ENCODE data around the gene FPR2. TPM values are rescaled to one million over a fixed set of nuclear protein-coding genes. Genes with fewer than 3 reads are reported as not detected.
"Not testable (repeated sequence)": the region's sequence is repeated elsewhere in the genome, so short reads cannot be mapped to it uniquely, and the experiment has no call there.

The FPR2 gene
- total RNA-seq, 2 experiments from 2014 or later = not detected

DNA sequence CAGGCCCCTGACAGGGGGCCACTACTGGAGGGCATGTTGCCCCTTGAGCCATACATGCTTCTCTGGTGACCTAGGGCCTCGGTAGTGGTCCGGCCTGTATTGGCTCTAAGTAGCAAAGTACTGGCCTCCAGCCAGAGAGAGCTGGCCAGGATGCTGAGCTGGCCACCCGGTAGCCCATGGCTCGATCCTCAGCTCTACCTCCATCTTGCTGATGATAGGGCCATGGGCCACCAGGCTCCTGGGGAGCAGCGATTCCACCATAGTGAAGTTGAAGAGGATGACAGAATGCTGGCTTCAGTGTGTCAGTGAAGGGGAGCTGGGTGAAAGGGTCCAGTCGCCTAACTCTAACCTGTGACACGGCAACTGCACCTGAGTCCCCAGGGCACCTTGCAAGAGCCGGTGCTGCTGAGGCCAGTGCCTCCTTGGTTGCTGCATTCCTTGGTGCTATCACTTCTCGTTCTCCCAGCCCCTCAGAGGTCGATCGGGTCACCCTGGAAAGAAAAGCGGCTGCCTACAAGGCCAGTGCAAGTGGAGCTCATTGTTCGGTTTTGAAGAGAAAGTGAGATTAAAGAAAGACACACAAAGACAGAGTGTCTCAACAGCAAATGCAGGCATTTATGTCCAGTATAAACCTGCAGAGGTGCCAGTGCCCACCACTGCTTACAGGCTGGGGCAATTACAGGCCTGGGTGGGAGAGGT is 38.9 kb downstream of the FPR2 start:
- DNase-seq (no peak), ATAC-seq (no peak)
- H3K4me3 Mint-ChIP-seq = no peak overlapping the region
- intact Hi-C loops (cut with DNase I, micrococcal nuclease) = no loop called here
- no peak overlapping the region for H3K27ac Mint-ChIP-seq
- peaks cover 13% of the 10 kb centered on the region for H3K9me3 Mint-ChIP-seq (ENCODE audit: low read depth)
- H3K4me1 Mint-ChIP-seq = no peaks in the 10 kb centered on the region
- no peaks in the 10 kb centered on the region for H3K36me3 Mint-ChIP-seq (ENCODE audit: low read depth)
- peaks cover 18% of the 10 kb centered on the region for H3K27me3 Mint-ChIP-seq
- ChIA-PET CTCF (interaction anchor here (1.2 kb wide), 1 partner anchor 22 kb away, joined by 4 read pairs; no protein-coding TSS in a partner anchor), POLR2A (no interaction called here)

DNA sequence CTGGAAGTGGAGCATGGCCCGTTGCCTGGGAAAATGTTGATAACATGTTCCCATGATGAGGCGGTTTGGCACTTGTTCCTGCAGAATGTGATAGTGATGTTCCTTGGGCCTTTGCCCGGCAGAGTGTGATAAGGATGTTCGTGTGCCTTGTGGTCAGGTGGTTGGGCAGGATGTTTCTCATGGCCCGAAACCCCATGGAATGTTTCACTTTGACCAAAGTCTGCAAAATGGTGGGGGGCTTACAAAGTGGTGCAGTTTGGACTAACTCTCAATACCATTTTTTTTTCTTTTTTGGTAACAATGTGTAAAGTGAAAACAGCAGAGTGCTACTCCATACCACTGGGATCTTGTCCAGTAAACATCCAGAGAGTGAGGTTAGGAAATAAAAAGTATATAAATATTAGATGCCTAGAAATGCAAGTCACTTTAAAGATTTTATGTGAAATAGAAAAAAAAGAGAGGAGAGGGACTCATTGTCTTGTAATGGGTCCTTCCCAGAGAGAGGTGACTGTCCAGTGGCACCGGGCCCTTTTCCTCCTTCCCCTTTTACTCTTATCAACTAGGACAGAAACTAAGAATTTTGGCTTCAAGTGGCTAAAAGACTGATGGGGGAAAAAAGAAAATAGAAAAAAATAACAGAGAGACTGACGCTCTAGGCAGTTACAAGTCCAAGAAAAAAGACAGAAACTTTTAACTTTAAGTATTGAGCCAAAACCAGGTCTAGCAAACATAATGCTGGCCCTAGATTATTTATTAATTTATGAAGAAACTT is 39.7 kb downstream of the FPR2 start:
- CTCF ChIA-PET = no interaction called here
- ATAC-seq = no peak

DNA sequence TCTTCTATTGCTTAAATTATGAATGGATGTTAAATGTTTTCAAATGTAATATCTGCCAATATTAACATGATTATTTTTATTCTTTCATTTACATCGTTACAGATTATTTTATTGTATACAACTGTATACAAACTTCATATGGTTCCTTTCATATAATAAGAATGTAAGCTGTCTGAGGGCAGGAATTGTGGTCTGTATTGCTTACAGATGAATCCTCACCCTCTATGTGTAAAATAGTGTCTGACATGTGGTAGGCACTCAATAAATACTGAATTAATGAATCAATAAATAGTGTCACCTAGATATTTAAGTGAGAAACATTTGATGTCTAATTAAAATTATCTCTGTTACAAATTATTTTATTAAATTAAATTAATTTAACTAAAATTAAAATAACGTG is 41.8 kb downstream of the FPR2 start:
- ATAC-seq = no peak

More for the DNA sequence above, 39.7 kb downstream of the FPR2 start:
- H3K36me3 Mint-ChIP-seq (ENCODE audit: low read depth) = no peaks in the 10 kb centered on the region
- POLR2A ChIA-PET = no interaction called here
- no peaks in the 10 kb centered on the region for H3K4me1 Mint-ChIP-seq
- no peak overlapping the region for H3K27ac Mint-ChIP-seq
- DNase-seq = no peak
- H3K9me3 Mint-ChIP-seq (ENCODE audit: low read depth) = peaks cover 13% of the 10 kb centered on the region
- peaks cover 17% of the 10 kb centered on the region for H3K27me3 Mint-ChIP-seq
- no peak overlapping the region for H3K4me3 Mint-ChIP-seq
- intact Hi-C loops (cut with DNase I, micrococcal nuclease) = no loop called here

DNA sequence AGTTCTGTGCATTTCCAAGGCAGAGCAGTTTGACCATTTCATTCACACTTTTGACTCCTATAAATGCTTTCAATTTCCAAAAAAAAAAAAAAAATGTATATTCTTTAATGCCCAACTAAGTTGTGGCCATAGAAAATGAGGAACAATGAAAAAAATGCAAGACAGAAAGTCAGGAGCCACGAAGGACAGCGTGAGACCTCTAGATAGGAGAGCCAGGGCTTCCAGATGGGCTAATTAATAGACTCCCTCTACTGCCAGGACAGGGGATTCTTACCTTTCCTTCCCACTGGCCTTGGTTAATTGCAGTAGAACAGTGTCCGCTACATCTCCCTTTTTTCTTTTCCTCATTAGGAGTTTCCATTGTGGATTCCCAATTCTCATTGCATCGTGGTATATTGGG is 42.5 kb downstream of the FPR2 start:
- no peak for DNase-seq
- ChIA-PET CTCF (no interaction called here), POLR2A (no interaction called here)
- intact Hi-C loops (cut with DNase I, micrococcal nuclease) = no loop called here
- peaks cover 3% of the 10 kb centered on the region for H3K27me3 Mint-ChIP-seq
- no peak overlapping the region for H3K4me3 Mint-ChIP-seq
- no peaks in the 10 kb centered on the region for H3K4me1 Mint-ChIP-seq
- H3K27ac Mint-ChIP-seq = no peak overlapping the region
- ATAC-seq = no peak
- peaks cover 10% of the 10 kb centered on the region for H3K9me3 Mint-ChIP-seq (ENCODE audit: low read depth)
- no peaks in the 10 kb centered on the region for H3K36me3 Mint-ChIP-seq (ENCODE audit: low read depth)

More for the DNA sequence above, 41.8 kb downstream of the FPR2 start:
- ChIA-PET POLR2A (no interaction called here), CTCF (no interaction called here)
- Mint-ChIP-seq H3K36me3 (ENCODE audit: low read depth) (no peaks in the 10 kb centered on the region), H3K27ac (no peak overlapping the region), H3K9me3 (ENCODE audit: low read depth) (peaks cover 10% of the 10 kb centered on the region), H3K27me3 (peaks cover 4% of the 10 kb centered on the region), H3K4me3 (no peak overlapping the region), H3K4me1 (no peaks in the 10 kb centered on the region)
- intact Hi-C loops (cut with DNase I, micrococcal nuclease) = no loop called here
- no peak for DNase-seq

DNA sequence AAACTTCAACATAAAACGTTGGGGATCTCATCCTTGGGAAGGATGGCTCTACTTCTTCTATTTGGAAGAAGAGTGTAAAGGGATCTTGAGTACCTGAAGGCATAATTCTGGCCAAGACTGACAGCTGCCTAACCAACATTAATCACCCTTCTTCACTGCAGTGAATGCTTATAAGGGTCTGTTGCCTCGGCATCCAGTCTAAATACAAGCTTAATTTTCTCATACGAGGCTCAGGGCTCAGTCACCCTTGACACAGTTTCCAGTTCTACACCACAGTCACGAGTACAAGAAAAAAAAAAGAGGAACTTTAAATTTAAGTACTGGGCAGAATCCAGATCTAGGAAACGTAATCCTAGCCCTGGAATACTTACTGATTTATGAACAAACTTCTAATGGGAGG is 43.0 kb downstream of the FPR2 start:
- DNase-seq (no peak), ATAC-seq (no peak)
- intact Hi-C loops (cut with DNase I, micrococcal nuclease) = no loop called here

DNA sequence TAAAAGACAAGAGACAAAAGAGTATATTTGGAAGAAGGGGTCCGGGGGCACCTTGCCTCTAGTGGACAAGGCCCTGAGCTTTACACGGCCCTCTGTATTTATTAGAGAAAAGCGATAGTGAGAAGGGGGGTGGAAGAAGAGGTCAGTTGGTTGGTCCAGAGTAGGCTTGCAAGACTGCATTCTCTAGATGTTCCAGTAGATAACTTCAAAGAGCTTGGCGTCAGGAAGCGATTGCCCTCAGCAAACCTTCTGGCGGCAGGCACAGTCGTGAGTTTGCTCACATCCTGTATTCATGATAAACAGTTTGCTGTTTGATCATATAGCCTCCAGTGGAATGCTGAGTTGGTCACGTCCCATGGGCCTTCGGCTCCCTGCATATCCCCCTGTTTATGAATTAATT is 43.8 kb downstream of the FPR2 start:
- CTCF ChIA-PET; H3K36me3 Mint-ChIP-seq (ENCODE audit: low read depth); H3K4me1 Mint-ChIP-seq; POLR2A ChIA-PET; intact Hi-C loops (cut with DNase I, micrococcal nuclease); ATAC-seq; H3K9me3 Mint-ChIP-seq (ENCODE audit: low read depth); DNase-seq; H3K27me3 Mint-ChIP-seq; H3K4me3 Mint-ChIP-seq; H3K27ac Mint-ChIP-seq: not testable (repeated sequence)

More for the DNA sequence above, 43.0 kb downstream of the FPR2 start:
- POLR2A ChIA-PET = no interaction called here
- peaks cover 10% of the 10 kb centered on the region for H3K9me3 Mint-ChIP-seq (ENCODE audit: low read depth)
- H3K4me1 Mint-ChIP-seq = no peaks in the 10 kb centered on the region
- no peaks in the 10 kb centered on the region for H3K36me3 Mint-ChIP-seq (ENCODE audit: low read depth)
- CTCF ChIA-PET = no interaction called here
- H3K4me3 Mint-ChIP-seq = no peak overlapping the region
- no peak overlapping the region for H3K27ac Mint-ChIP-seq
- H3K27me3 Mint-ChIP-seq = peaks cover 3% of the 10 kb centered on the region

DNA sequence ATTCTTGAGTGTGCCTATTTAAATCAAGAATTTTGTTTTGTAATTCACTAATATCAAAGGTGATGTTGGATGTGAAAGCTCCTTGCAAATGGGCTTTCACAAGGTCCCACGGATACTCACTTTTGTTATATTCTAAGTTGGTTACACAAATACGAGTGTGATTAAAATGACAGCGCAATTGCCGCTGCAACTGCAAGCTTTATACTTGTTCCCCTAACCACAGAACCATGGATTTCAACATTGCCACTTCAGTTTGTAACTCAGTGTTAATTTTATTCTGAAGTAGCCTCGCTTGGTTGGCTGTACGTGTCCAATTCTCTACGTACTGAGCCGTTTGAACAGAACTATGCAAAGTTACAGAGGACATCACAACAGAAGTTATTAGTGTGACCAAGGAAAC is 44.4 kb downstream of the FPR2 start:
- intact Hi-C loops (cut with DNase I, micrococcal nuclease); CTCF ChIA-PET; DNase-seq; ATAC-seq; H3K27ac Mint-ChIP-seq; H3K4me3 Mint-ChIP-seq; H3K4me1 Mint-ChIP-seq; POLR2A ChIA-PET; H3K27me3 Mint-ChIP-seq; H3K36me3 Mint-ChIP-seq (ENCODE audit: low read depth): not testable (repeated sequence)
- H3K9me3 Mint-ChIP-seq (ENCODE audit: low read depth) = peaks cover 11% of the 10 kb centered on the region

DNA sequence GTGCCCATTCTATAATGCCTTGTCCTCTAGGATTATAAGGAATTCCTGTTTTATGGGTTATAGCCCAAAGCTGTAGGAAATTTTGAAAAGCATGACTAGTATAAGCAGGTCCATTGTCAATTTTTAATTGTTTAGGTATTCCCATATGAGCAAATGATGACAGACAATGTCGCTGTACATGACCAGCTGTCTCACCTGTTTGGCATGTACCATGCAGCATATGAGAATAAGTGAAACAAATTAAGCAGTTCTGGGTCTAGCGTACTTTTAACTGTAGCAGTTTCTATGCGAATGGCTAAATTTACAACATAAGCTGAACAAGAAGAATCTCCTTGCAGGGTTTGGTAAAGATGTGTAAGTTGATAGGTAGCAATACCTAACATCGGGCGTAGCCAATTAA is 45.6 kb downstream of the FPR2 start:
- intact Hi-C loops (cut with DNase I, micrococcal nuclease); ATAC-seq; H3K27me3 Mint-ChIP-seq; POLR2A ChIA-PET; DNase-seq; H3K36me3 Mint-ChIP-seq (ENCODE audit: low read depth); CTCF ChIA-PET; H3K4me3 Mint-ChIP-seq; H3K4me1 Mint-ChIP-seq; H3K27ac Mint-ChIP-seq: not testable (repeated sequence)
- H3K9me3 Mint-ChIP-seq (ENCODE audit: low read depth) = peaks cover 15% of the 10 kb centered on the region

DNA sequence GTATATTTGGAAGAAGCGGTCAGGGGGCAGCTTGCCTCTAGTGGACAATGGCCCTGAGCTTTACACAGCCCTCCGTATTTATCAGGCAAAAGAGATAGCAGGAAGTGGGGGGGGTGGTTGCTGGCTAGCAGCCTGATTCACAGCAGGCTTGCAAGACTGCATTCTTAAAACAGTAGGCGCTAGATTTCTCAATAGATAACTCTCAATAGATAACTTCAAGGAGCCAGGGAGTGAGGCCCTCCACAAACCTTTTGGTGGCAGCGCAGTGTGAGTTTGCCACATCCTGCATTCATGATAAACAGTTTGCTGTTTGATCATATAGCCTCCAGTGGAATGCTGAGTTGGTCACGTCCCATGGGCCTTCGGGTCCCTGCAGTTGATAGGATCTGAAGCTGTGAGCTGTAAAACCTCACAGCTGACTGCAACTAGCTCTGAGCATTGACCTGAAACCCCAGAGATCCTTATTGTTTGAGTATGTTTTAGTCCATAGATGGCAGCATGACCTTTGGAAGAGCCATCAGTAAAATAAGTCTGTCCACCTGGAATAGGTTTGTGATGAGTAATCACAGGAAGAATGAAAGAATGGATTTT is 46.2 kb downstream of the FPR2 start:
- ATAC-seq (no peak), DNase-seq (no peak)
- peaks cover 3% of the 10 kb centered on the region for H3K27me3 Mint-ChIP-seq
- H3K27ac Mint-ChIP-seq = no peak overlapping the region
- POLR2A ChIA-PET = no interaction called here
- CTCF ChIA-PET = no interaction called here
- H3K4me1 Mint-ChIP-seq = no peaks in the 10 kb centered on the region
- H3K9me3 Mint-ChIP-seq (ENCODE audit: low read depth) = peaks cover 17% of the 10 kb centered on the region
- H3K36me3 Mint-ChIP-seq (ENCODE audit: low read depth) = no peaks in the 10 kb centered on the region
- intact Hi-C loops (cut with DNase I, micrococcal nuclease) = no loop called here
- H3K4me3 Mint-ChIP-seq = no peak overlapping the region

DNA sequence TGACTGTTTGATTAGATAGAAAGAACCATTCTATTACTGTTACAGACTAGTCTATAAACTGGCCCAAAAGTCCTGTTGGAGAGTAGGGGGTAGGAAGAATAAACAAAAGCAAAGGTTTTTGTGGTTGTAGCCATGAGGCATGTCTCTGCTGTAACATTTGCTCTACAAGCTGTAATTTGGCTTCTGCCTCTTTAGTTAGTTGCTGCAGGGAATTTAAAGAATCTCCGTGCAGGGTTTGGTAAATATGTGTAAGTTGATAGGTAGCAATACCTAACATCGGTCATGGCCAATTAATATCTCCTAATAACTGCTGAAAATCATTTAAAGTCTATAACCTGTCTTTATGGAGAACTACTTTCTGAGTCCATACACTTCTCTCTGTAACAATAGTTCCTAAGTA is 46.9 kb downstream of the FPR2 start:
- intact Hi-C loops (cut with DNase I, micrococcal nuclease) = no loop called here
- no peaks in the 10 kb centered on the region for H3K4me1 Mint-ChIP-seq
- H3K27ac Mint-ChIP-seq = no peak overlapping the region
- DNase-seq (no peak), ATAC-seq (no peak)
- ChIA-PET POLR2A (no interaction called here), CTCF (interaction anchor here (0.6 to 0.7 kb wide), 2 partner anchors 151 to 194 kb away, joined by 3 read pairs; no protein-coding TSS in a partner anchor)
- H3K4me3 Mint-ChIP-seq = no peak overlapping the region
- H3K9me3 Mint-ChIP-seq (ENCODE audit: low read depth) = peaks cover 17% of the 10 kb centered on the region
- no peaks in the 10 kb centered on the region for H3K36me3 Mint-ChIP-seq (ENCODE audit: low read depth)
- peaks cover 3% of the 10 kb centered on the region for H3K27me3 Mint-ChIP-seq

DNA sequence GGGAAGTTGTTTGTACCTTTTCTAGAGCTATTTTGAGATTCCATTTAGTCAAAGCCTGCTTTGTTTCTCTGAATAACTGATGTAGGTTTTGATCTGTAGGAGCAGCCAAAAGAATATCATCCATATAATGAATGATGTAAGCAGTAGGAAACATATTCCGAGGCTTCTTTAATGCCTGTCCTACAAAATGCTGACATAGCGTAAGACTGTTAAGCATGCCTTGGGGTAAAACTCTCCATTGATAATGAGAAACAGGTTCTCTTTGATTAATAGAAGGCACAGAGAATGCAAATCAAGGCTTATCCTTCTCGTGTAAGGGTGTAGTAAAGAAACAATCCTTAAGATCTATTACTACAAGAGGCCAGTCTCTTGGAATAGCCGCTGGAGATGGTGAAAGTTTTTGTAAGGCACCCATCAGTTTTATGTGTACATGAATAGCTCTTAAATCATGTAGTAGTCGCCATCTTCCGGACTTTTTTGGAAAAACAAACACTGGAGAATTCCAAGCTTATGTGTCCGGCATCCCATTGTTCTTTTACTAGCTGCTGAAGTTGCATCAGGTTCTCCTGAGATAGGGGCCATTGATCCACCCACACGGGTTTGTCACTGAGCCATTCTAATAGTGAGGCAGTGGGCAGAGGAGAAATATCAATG is 47.5 kb downstream of the FPR2 start:
- Mint-ChIP-seq H3K36me3 (ENCODE audit: low read depth) (no peaks in the 10 kb centered on the region), H3K27me3 (no peaks in the 10 kb centered on the region), H3K4me3 (no peak overlapping the region), H3K4me1 (no peaks in the 10 kb centered on the region), H3K9me3 (ENCODE audit: low read depth) (peaks cover 14% of the 10 kb centered on the region), H3K27ac (no peak overlapping the region)
- CTCF ChIA-PET = interaction anchor here (0.6 to 0.7 kb wide), 3 partner anchors 101 to 194 kb away, joined by 3 read pairs; no protein-coding TSS in a partner anchor
- DNase-seq = no peak
- POLR2A ChIA-PET = no interaction called here
- ATAC-seq = no peak
- intact Hi-C loops (cut with DNase I, micrococcal nuclease) = no loop called here

Data from activated CD4-positive, alpha-beta T cell treated with anti-CD3 and anti-CD28 coated beads for 36 hours (primary cell).